ENCODE results near the gene STX16.

The STX16 gene

DNA sequence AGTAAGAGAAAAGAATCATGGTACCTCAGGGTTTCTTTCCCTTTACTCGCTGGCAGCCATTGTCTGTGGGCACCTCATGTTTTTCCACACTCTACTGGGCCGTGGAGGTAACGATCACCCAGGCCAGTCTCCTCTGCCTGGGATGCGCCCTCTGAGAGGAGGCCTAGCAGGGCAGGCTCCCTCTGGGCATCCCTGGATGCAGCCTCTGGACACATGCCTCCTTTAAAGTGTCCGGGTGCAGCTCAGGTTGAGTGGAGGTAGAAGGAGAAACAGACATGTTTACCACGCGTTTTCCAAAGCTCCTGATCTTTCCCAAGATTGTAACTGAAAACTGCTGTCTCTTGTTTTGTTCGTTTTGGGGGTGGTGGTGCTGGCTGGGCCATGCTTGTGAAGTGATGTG is 27.7 kb downstream of the STX16 start:
- DNase-seq: no peak

DNA sequence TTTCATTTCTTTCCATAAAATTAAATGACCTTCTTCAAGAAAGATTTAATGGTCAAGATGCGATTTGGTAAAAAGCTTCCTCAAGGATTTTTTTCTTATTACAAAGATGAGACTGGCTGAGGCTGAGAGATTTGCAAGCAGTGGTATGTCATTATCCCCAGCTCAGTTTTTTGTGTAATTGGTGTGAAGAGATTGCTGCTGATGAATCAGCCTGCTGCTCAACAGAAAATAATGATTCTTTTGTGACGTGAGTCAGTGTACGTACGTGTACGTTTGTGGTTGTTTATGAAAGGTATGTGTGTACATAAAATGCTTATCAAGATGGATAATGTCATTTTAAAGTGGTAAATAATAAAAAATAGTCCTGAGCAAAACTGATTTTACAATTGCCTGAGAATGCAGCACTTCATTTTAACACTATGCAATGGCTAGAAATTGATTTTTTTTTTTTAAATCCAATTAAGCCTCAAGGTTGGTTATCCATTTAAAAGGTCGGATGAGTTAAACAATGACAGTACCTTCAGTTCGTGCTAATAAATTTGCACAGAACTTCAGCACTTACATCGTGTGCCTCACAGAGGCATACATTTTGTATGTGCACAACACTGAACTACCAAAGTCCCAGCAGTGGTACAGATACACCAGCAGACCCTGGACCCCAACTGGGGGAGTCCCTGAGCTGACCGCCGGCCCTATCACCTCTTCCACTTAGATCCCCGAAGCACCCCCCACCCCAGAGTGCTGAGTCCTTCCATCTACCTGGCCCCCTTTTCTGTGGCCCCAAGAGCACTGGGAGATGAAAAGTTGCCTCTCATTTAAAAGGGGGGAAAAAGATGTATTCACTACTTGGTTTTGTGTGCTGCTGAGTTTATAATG is 31.8 kb downstream of the STX16 start:
- DNase-seq: no peak

GRCh38 chr20:58684291-58684690 is 33.2 kb downstream of the STX16 start:
- no peak for DNase-seq

GRCh38 chr20:58685988-58686387 is 34.9 kb downstream of the STX16 start:
- DNase-seq: no peak

DNA sequence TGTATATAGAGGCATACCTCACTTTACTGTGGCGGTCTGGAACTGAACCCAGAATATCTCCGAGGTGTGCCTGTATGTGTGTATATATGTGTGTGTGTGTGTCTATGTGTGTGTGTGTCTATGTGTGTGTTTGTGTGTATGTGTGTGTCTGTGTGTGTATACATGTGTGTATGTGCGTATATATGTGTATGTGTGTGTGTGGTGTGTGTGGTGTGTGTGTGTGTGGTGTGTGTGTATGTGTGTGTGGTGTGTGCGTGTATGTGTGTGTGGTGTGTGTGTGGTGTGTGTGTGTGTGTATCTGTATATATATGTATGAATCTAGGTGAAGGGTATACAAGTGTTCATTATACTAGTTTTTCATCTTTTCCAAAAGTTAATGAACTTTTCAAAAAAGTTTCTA is 37.3 kb downstream of the STX16 start:
- DNase-seq: no peak

DNA sequence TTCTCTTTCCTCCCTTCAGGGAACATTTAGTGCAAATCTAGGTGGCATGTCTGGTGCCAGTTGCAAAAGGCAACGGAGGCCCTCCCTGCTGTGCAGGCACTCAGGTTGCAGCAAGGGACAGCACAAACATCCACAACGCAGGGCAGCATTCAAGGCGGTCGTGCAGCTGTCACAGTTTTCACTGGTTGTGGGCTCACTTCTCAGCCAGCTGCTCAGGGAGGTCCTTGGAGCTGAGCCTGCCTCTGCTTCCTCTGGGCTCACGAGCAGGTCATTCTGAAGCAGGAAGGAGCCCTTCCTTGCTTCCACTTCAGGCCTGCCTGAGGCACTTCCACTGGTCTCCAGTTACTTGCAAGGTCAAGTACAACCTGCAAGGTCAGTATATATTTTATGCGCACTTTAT is 37.8 kb downstream of the STX16 start:
- no peak for DNase-seq

DNA sequence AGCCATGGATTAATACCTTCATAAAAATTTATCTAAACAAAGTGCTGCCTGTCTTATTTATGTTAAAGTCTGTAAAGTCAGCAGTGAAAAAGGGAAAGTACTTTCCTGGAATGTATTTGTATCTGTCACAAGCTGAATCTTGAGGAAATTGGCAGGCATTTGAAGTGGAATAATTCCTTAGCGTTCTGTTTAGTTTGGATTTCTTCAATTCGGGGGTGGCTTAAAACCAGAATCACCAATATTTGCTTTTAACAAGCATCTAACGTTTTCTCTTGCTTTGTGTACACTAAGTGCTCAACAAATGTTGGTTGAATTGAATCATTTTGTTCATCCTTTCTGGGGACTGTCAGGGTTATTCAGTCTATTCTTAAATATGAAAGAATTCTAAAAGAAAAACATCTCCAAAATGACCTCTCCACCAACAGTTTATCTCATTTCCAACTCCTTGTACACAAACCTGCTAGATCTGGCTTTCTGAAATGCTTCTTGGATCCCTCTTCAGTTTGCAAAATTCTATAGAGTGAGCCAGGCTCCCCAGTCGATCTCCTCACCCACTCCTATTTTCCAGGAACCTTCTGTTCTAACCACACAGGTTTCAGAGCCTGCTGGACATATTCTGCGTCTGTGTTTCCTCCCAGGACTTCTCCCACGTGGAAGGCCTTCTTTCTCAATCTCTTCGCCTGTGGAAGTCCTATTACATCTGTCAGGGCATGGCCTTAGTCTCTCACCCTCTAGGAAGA is 39.5 kb downstream of the STX16 start:
- DNase-seq: no peak

- DNase-seq: peak; percentile 17 to 22
These were observed 40.9 kb downstream of the STX16 start for GRCh38 chr20:58691773-58692578.

DNA sequence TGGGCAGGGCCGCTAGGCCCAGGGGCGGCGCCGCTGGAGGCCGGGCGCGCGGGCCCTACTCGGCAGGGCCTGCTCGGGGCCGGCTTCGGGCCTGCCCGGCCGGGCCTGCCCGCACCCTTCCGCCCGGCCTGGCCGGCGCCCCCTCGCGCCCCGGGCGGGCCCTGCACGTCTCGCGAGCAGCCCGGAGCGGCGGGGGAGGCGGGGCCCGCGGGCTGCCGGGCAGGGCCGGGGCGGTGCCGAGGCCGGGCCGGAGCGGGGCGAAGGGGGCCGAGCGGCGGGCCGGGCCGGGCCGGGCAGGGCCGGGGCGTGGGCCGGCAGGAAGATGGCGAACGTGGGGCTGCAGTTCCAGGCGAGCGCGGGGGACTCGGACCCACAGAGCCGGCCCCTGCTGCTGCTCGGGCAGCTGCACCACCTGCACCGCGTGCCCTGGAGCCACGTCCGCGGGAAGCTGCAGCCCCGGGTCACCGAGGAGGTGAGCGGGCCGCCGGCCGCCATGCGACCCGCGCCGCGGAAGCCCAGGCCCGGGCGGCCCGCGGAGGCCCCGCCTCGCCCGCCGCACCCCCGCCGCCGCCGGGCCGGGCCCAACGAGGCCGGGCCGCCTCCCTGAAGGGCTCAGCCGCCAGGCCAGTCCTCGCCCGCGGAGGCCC is 41.6 kb downstream of the STX16 start, which contains the start of gene NPEPL1:
Gene NPEPL1 (plus strand): TSS at position 222 of the 647 bp plus-strand sequence. CDS start 101 bp downstream, at position 323.
- peak; percentile 62 to 64 for DNase-seq

DNA sequence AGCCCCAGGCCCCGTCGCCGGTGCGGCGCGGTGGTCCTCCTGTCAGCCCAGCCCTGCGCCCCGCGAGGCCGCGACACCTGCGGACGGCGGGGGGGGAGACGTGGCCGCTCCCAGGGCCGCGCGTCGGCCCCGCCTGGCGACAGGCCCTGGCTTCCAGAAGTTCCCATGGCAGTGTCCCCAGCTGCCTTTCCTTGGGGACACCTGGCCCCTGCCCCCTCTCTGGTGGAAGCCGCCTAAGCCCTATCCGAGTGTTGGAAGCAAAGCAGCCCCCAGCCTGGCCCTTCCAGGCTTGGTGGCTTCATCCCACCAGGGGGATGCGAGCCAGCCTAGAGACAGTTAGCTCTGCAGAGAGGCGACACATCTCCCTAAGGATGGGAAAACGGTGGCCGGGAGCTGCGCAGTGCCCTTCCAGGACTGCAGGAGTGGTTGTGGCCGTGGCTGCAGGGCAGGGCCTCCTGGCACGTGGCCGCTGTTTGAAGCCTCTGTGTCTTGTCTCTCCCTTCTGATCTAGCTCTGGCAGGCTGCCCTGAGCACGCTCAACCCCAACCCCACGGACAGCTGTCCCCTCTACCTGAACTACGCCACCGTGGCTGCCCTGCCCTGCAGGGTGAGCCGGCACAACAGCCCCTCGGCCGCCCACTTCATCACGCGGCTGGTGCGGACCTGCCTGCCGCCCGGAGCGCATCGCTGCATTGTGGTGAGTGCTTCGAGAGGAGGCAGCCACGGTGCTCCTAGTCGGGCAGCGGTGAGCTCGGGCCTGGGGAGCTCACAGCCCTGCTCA is 42.3 kb downstream of the STX16 start:
- peak; percentile 26 to 27 for DNase-seq

DNA sequence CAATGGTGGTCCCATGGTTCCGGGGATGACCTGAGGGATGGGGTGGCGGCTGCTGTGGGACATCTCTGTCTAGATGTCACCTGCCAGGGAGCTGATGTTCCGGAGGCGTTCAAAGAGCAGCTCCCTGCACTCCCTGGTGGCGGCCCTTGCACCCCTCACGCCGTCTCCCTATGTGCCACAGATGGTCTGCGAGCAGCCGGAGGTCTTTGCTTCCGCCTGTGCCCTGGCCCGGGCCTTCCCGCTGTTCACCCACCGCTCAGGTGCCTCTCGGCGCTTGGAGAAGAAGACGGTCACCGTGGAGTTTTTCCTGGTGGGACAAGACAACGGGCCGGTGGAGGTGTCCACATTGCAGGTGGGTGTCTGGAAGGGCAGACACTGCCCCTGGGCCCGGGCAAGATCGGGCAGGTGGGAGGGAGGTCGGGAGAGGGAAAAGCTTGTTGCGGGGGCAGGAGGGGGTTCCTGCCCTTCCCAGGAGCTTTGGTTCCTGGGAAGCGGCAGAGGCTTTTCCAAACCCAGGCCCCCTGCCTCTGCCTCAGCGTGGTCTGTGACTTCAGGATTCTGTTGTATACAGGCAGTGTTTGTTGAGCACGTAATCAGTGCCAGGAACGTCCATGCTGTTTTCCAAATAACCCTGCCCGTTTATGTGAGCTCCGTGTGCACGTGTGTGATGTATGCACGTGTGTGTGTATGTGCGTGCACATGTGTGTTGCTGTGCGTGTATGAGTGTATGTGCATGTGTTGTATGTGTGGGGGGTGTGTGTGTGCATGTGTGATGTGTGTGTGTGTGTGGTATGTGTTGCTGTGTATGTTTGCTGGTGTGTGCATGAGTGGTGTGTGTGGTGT is 43.4 kb downstream of the STX16 start:
- DNase-seq: no peak

- DNase-seq: no peak
These were observed 44.1 kb downstream of the STX16 start for GRCh38 chr20:58695084-58695722.

DNA sequence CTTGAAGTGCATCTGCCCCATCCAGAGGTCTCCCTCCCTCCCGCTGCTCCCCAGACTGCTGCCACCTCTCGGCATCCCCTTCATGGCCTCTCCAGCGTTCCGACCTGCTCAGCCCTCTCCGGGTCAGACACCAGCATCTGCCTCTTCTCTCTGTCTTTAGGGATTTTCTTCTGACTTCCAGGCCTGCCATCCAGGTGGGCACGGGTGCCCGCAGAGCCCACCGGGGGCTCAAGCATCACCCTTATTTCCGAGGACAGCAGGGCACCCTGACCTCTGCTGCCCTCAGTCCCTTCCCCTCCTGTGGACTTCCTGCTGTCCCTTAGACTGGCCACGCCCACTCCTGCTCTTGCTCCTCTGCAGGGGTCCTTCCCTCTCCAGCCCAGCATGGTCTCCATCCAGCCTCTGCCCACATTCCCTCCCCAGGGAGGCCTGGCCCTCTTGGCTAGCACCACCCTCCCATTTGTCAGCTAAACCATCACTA is 44.9 kb downstream of the STX16 start:
- DNase-seq: no peak

DNA sequence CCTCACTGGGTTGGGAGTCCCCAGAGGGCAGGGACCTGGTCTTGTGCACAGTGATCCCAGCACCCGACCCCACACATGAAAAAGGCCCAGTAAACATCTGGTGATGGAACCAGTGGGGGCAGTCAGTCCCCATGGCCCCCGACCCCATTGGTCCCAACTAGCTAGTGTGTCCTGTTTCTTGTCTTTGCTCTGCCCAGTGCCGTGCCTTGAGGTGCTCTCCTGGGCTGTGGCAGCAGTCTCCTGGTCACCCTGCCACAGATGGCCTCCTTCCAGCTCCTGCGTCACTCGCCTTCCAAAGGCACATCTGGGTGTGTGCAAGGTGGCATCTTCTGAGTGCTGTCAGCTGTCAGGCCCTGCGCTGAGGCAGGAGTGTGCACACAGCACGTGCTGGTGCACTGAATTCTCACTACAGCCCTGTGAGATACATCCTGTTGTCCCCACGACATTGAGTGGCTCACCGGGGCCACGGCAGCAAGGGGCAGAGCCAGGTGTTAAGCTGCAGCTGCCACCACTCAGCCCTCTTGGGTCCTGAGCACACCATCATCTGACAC is 45.4 kb downstream of the STX16 start:
- DNase-seq: no peak

GRCh38 chr20:58697201-58697866 is 46.3 kb downstream of the STX16 start:
- no peak for DNase-seq

GRCh38 chr20:58697867-58698703 is 47.0 kb downstream of the STX16 start:
- DNase-seq: no peak

DNA sequence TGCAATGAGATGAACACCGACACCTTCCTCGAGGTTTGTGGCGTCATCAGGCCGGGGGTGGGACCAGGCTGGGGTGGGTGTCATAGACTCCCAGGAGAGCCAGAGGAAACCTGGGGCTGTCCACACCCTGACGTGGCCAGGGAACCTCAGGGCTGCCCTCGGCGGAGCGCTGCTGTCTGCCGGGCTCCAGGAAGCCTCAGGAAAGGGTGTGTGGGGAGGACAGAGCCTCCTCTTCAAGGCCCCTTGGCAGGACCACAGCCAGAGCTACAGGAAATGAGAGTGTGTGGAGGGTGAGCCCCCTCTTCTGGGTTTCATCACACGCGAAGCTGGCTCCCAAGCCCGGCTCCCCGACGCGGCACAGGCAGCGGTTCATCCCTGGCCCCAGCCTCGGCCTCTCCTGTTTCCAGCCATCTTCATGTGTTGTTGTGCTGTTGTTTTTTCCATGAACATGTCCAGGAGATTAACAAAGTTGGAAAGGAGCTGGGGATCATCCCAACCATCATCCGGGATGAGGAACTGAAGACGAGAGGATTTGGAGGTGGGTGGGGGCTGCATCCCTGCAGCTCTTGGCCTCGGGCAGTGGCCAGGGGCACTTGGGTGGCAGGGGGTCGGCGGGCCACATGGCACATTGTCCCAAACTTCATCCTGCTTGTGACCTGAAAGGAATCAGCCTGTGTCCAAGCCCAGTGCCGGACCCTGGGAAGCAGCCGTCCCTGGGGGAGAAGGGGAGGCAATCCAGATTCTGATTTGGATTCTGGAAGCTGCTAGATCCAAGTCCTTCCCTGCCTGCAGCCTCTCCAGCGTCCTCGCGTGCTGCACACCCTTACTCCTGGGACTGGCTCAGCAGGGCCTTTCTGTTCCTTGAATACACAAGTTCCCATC is 47.9 kb downstream of the STX16 start:
- no peak for DNase-seq
